ENCODE data around the gene MRPS34.
"Not testable (repeated sequence)": the region's sequence is repeated elsewhere in the genome, so short reads cannot be mapped to it uniquely, and the experiment has no call there.

Gene MRPS34

DNA sequence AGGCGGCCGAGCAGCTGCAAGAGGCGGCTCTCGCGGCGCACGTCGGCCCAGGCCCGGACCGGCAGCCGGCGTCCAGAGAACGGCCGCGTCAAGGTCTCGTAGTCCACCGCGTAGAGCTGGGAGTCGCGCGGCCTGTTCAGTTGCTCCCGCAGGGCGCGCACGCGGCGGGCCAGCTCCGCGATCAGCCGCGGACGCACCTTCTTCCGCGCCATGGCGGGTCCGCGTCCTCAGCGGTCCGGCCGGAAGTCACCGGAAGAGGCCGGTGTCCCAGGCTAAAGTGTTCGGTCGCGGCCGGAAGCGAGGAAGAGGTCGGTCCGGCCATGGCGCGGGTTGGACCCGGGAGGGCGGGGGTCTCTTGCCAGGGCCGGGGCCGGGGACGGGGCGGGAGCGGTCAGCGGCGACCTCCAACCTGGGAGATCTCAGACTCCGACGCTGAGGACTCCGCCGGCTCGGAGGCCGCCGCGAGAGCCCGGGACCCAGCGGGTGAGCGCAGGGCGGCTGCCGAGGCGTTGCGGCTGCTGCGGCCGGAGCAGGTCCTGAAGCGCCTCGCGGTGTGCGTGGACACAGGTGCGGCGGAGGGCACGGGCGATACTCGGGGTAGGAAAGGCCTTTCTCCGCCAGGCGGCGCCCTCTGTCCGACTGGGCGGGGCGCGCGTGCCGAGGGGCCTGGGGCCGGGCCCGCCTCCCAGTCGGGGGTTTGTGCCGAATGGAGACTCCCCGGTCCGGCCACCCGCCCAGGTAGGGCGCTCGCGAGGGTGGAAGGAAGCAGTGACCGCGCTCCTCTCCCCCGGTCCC, at the start of gene MRPS34:
Gene MRPS34, minus strand, starts transcription at position 227 of the 795 bp plus-strand sequence. Its CDS starts 15 bp downstream, at position 212.
- peak; percentile 58 to 69 (median 60) for DNase-seq (ENCODE audit: low read depth in 3 of 3)

GRCh38 chr16:1821861-1822611, 49.1 kb upstream of the MRPS34 start:
- no peak for DNase-seq (ENCODE audit: low read depth in 3 of 3)

- no peak for DNase-seq (ENCODE audit: low read depth in 3 of 3)
Observed at GRCh38 chr16:1820946-1821290, 48.0 kb upstream of the MRPS34 start.

DNA sequence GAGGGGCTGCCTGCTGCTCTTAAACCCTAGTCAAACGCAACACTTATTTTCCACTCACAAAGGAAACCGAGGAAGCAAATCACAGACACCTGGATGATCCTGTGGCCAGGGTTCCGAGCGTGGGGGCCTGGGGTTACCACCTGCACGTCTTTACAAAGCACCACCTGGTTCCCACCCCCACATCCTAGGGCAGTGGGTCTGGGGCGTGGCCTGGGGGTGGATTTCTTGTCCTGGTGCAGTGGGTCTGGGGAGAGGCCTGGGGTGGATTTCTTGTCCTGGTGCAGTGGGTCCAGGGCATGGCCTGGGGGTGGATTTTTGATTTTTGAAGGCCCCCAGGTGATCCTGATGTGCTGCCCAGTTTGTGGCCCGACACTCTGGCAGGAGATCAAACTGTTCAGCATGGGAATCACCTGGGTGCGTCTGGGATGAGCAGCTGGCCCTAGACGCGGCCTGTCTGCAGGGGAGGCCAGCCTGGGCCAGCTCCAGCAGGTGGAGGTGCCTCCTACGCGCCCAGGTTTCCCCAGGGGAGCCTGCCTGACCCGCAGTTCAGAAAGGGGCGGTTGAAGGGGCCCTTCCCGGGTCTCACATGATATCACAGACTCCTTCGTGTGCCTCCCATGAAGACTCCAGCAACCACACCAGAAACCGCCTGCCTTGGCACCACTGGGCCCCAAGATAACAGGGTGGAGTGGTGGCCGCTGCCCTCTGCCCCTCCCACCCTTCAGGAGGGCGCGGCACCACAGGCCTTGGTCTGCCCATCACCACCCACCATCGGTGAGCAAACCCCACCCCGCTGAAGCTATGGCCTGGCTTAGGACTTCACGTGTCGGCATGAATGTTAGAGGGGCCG, 47.4 kb upstream of the MRPS34 start:
- DNase-seq (ENCODE audit: low read depth in 3 of 3) = no peak

DNA sequence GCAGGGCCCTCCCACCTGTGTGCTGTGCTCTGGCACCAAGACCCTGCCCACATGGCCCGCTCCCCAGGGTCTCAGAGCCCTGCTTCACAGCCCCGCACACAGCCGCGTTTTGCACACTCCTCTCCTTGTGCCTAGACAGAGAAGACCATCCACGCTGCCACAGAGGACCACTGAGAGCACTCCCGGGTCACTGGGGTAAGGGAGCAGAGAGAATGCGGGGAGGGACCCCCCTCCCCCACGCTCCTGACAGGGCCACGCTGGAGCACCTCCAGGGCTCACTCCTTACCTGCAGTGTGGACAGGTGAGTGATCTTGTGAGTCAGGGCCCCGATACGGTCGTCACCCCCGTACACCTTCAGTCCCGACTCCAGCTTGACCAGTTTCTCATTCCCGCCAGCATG, 46.7 kb upstream of the MRPS34 start:
- DNase-seq (ENCODE audit: low read depth in 3 of 3) = no peak

- DNase-seq (ENCODE audit: low read depth in 3 of 3) = no peak
Observed at GRCh38 chr16:1818873-1819525, 46.1 kb upstream of the MRPS34 start.

DNA sequence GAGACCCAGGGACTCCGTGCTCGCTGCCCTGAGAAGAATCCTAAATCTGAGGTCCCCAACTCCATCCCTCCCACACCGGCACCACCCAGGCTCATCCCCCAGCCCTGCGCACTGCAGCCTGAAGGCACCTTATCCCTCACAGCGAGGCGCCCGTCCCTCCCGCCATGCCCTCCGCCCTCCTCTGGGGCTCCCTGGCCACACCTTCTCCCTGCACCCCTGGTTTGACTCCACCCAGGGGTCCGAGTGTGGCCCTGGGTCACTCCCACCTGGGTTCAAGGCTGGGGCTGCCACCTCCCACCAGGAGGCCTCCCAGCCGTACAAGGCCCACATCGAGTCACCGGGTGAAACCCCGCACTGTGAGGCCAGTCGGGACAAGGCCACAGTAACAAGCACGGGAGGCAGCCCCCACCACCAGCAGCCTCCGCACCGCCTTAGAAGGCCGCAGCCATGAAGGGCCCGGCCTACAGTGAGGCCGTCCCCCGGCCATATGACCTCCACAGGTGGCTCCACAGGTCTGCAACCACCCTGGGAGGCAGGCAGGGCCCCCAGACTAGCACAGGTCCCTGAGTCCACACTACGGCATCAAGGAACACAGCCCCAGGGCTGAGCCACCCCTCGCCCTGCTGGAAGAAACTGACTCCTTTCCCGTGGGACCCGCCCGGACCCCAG, 45.4 kb upstream of the MRPS34 start:
- no peak for DNase-seq (ENCODE audit: low read depth in 3 of 3)

DNA sequence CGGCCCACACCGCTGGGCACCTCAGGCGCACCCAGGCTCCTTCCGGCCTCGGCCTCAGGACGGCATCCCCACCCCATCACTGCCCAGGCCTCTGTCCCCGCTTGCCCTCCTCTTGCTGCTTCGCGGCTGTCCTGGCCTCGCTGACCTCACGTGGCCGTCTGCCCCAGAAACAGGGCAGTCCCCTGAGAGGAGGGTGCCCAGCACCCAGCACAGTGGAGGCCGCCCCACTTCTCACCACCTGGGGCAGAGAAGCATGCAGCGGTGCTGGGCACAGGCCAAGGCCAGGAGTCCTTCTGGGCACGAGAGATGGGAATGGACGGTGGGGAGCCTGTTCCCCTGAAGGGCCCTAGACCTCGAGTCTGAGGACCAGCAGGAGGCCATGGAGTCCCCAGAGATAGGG, 44.8 kb upstream of the MRPS34 start:
- no peak for DNase-seq (ENCODE audit: low read depth in 3 of 3)

DNA sequence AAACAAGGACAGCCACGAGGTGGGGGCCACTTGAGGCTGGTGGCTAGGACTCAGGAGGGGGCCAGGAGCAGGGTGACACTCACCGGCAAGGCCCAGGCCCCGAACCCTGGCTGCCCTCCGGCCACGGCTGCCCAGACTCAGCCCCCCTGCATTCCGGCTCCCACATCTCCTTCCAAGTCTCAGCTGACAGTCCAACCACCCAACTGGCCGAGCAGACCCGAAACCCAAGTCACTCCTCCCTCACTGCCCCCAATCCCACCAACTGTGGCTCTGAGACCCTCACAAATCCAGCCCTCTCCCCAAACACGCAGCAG, 44.3 kb upstream of the MRPS34 start:
- DNase-seq (ENCODE audit: low read depth in 3 of 3) = no peak

DNA sequence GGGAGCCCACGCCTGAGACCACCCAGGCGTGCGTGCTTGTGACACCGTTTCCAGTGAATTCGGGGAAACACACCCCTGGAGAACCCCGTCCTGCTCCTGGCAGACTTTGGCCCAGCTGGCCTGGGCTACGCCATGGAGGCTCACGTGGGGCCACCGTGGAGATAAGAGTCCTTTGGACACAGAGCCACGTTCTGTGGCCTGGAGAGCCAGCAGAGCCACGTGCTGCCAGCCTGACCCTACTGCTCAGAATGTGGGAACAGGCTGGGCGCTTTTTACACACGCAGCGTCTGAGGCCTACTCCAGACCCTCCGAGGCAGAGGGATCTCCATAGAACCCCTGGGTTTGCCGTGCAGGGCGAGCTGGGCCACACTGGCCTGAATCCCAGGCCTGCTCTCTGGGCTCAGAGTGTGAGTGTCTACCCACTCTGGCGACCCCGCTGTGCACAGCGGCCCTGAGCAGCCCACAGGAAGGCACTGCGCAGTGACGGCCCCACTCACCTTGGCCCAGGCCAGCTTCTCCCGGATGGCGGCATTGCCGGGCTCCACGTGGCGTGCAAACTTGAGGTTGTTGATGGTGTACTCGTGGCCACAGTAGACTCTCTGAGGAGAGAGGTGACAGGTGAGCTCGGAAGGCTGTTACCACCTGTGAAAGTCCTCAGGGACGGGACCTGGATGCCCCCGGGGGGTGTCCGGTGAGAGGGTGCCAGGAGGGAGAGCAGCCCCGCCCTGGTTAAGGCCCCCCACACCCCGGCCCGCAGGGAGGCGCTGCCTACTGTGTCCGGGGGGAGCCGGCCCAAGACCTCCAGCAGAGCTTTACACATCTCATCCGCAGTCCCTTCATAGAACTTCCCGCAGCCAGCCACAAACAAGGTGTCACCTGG, 43.7 kb upstream of the MRPS34 start:
- DNase-seq (ENCODE audit: low read depth in 3 of 3) = no peak

DNA sequence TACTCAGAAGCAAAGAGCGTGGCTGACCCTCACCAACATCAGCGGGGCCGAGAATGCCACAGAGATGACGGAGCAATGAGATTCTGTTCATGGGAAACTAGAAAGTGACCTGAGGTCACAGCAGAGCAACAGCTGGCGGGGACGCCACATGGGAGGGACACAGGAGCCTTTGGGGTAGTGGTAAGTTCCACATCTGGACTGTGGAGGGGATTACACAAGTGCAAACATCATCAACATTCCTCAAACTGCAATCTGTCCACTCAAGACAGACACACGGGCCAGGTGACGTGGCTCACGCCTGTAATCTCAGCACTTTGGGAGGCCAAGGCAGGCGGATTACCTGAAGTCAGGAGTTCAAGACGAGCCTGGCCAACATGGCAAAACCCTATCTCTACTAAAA, 42.5 kb upstream of the MRPS34 start:
- no peak for DNase-seq (ENCODE audit: low read depth in 3 of 3)

DNA sequence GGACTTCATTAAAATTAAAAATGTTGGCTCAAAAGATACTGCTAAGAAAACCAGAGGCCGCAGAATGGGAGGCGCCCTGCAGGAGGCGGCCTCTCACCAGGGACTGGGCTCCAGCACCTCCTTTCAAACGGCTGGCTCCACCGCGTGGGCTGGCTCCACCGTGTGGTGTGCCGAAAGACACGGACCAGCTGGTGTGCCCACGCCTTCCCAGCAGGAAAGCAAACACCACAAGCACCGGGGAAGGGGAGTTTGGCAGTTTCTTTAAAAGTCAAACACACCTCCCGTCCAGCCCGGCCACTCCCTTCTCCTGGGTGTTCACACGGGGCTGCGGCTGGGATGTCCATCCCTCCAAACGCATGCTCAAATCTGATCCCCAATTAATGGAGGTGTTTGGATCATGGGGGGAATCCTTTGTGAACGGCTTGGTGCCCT, 39.8 kb upstream of the MRPS34 start:
- DNase-seq (ENCODE audit: low read depth in 3 of 3) = peak; percentile 12 to 37 (median 36)

- no peak for DNase-seq (ENCODE audit: low read depth in 3 of 3)
Observed at GRCh38 chr16:1810536-1810935, 37.6 kb upstream of the MRPS34 start.

DNA sequence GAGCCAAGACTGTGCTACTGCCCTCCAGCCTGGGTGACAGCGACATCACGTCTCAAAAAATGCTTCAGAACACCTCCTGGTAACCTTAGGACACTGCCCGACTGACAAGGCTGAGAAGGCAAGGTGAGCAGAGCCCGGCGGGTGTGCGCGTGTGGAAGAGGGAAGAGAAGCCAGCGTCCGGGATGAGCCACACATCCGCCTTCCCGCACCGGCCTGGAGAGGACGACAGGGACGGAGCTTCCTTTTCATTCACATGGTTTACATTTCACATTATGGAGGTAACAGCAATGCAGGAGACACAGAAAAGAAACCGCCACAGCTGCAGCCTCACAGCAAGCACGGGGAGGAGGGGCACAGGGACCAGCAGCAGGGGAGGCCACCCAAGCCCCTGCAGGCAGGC, 37.2 kb upstream of the MRPS34 start:
- DNase-seq (ENCODE audit: low read depth in 3 of 3) = no peak

DNA sequence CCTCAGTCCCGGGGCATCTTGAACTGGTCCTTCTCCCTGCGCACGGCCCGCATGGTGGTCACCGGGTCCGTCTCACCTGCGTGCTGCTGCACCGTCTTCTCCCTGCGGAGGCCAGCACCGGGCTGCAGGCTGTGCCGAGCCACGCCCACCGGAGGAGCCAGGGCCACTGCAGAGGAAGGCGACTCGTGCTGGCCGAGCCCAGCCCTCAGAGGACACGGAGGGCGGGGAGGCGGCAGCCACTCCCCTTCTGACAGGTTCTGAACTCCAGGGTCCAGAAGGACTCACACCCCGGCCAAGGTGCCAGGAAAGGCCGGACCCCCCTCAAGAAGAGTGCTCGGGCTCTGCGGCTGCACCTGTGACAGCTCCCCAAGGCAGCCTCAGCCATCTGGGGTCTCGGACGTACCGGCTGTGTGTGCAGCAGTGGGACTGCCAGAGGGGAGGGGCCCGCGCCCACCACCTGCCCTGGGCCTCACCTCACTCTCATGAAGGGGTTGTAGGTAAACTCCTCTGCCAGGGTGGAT, 36.4 kb upstream of the MRPS34 start:
- DNase-seq (ENCODE audit: low read depth in 3 of 3) = no peak

DNA sequence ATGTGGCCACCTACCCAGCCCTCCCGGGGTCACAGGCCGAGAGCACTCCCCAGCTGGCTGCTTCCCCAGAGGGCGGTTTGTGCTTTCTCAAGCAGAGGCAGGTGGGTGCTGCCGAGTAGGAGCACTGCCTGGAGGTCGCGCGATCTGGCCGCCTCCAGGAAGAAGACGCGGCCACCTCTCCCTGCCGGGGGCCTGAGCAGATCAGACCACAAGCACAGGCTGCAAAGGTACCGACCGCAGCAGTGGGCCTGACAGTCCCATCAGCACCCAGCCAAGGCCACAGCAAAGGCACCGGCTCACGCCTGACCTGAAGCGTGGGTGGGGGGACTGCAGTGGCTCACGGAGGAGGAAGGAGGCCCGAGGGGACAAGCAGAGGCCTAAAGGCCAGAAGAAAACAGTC, 35.8 kb upstream of the MRPS34 start:
- no peak for DNase-seq (ENCODE audit: low read depth in 3 of 3)

GRCh38 chr16:1807626-1808025, 34.7 kb upstream of the MRPS34 start:
- DNase-seq (ENCODE audit: low read depth in 3 of 3) = no peak

GRCh38 chr16:1800701-1801100, 27.8 kb upstream of the MRPS34 start:
- DNase-seq (ENCODE audit: low read depth in 3 of 3) = no peak

DNA sequence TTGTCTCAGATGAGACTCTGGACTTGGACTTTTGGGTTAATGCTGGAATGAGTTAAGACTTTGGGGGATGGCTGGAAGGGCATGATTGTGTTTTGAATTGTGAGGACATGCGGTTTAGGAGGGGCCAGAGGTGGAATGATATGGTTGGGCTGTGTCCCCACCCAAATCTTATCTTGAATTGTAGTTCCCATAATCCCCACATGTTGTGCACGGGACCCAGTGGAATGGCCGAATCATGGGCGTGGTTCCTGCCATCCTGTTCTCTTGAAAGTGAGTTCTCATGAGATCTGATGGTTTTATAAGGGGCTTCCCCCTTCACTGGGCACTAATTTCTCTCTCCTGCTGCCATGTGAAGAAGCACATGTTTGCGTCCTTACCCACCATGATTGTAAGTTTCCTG, 26.3 kb upstream of the MRPS34 start:
- not testable (repeated sequence) for DNase-seq (ENCODE audit: low read depth in 3 of 3)

Measured in stimulated activated CD4-positive, alpha-beta T cell treated with anti-CD3 and anti-CD28 coated beads, TNF-alpha, amount 100 ng/mL, for 4 hours (primary cell).